Measurements from ENCODE around the gene TFAP2C.

Gene TFAP2C

DNA sequence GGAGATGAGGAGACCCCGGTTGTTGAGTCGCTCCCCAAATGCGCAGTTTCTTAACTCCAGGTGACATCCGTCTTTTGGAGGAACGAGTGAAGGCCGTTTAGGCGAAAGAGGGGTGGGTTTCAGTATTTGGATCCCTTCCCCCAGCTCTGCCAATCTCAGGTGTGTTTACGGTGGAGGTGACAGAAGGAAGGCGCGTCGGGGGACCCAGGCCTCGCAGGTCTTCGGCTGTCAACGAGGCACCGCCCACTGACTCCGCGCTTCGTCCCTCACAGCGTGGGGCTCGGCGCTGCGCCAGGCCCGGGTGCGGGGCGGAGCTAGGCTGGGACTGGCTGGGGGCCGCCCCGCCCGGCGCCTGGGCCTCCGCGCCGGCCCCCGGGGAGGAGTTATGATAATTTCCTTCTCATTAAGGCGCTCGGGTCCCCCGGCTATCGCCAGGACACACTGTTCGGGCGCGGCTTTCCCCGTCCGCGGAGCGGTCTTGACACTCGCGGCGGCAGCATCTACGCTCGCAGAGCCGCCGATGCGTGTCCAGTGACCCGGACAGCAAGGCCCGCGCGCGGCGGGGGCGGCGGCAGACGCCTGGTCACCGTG lies at the start of gene TFAP2C:
Gene TFAP2C, plus strand, starts transcription at position 434 of the 591 bp plus-strand sequence. CDS start 239 bp downstream, outside the sequence.
- DNase-seq (ENCODE audit: low spot score) = no peak

DNA sequence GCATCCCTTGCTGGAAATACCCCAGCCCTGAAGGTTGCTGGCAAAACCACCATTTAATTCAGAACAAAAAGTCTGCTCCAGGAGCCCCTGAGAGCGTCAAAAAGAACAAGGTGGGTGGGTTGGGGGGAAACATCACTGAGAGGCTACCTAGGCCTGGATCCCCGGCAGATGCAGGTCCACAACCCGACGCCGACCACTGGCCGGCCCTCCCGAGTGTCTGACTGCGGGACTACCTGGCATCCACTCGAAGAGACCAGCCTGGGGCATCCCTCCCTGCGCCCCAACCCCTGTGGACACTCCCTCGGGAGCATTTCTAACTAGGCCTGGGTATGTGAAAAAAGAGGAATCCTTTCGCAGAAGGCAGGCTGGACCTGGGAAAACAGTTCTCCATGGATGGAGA lies 48.9 kb upstream of the TFAP2C start:
- DNase-seq (ENCODE audit: low spot score) = no peak

DNA sequence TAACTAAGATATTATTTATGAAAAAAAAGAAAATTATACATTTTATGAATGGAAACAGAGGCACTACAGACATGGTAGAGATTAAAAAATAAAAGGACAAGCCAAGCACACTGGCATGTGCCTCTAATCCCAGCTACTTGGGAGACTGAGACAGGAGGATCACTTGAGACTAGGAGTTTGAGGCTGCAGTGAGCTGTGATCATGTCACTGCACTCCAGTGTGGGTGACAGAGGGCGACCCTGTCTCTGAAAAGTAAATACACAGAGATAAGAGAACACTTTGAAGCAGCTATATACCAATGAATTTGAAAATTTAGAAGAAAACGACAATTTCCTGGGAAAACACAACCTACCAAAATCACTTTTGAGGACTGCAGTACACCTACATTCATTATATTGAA lies 47.4 kb upstream of the TFAP2C start:
- no peak for DNase-seq (ENCODE audit: low spot score)

- no peak for DNase-seq (ENCODE audit: low spot score)
Observed at GRCh38 chr20:56582542-56582941, 46.6 kb upstream of the TFAP2C start.

DNA sequence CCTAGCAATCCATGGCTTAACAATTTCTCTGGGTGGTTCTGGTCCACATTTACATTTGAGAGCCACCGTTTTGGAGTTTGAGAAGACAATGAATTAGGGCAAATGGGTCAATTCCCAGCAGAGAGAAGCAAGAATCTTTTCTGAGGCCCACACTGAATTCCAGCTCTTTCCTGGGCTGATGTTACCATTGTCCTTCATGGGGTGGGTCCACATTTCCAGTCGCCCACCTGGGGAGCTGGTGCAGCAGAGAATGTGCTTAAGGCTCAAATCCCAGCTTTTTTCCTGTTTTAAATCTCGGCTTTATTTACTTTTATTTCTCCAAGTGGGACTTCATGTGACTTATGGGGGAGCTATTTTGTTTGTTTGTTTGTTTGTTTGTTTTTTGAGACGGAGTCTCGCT lies 44.2 kb upstream of the TFAP2C start:
- no peak for DNase-seq (ENCODE audit: low spot score)

DNA sequence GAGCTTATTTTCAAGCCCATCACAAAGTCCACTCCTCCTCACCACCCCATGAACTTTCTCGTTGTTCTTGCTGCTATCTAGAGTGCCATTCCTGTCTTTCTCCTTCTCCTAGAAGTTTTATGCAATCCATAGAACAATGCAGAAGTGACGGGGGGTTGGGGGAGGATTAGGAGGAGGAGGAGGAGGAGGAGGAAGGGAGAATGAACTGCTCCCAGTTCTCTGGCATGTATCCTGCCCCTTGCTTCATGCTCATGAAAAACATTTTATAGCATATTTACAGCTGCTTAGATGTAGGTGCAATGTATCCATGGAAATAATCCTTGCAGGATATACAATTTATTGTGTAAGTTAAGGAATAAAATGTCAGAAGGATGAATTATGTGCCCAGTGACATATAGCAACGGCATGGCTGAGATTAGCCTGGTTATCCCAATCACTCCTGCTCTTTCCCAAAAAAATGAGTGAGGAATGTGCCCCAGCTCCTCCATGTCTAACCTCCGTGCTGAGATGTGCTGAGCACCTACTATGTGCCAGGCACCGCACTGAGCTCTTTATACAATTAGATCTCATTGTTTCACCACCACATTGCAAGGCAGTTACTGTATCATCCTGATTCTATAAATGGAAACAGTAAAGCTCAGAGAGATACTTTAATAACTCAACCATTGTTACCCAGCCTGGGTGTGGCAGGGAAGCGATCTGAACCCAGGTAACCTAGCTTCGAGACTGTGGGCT lies 41.6 kb upstream of the TFAP2C start:
- DNase-seq (ENCODE audit: low spot score) = no peak

- no peak for DNase-seq (ENCODE audit: low spot score)
Observed at GRCh38 chr20:56588996-56589395, 40.1 kb upstream of the TFAP2C start.

DNA sequence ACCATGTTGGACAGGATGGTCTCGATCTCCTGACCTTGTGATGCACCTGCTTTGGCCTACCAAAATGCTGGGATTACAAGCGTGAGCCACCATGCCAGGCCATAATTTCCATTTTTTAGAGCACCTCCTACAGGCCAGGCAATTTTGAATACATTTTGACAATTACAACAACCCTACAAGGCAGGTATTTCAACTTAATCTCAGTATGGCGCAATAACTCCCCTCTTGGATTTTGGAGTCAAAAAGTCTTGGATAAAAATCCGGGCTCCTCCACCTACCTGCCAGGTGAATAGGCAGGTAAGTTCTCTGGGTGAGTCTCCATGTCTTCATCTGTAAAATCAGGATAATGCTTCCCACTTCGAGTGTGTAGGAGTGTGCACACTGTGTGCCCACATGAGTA lies 39.5 kb upstream of the TFAP2C start:
- no peak for DNase-seq (ENCODE audit: low spot score)

GRCh38 chr20:56590888-56591287 lies 38.2 kb upstream of the TFAP2C start:
- no peak for DNase-seq (ENCODE audit: low spot score)

GRCh38 chr20:56592211-56592610 lies 36.9 kb upstream of the TFAP2C start:
- DNase-seq (ENCODE audit: low spot score) = no peak

- DNase-seq (ENCODE audit: low spot score) = no peak
Observed at GRCh38 chr20:56592817-56593216, 36.3 kb upstream of the TFAP2C start.

DNA sequence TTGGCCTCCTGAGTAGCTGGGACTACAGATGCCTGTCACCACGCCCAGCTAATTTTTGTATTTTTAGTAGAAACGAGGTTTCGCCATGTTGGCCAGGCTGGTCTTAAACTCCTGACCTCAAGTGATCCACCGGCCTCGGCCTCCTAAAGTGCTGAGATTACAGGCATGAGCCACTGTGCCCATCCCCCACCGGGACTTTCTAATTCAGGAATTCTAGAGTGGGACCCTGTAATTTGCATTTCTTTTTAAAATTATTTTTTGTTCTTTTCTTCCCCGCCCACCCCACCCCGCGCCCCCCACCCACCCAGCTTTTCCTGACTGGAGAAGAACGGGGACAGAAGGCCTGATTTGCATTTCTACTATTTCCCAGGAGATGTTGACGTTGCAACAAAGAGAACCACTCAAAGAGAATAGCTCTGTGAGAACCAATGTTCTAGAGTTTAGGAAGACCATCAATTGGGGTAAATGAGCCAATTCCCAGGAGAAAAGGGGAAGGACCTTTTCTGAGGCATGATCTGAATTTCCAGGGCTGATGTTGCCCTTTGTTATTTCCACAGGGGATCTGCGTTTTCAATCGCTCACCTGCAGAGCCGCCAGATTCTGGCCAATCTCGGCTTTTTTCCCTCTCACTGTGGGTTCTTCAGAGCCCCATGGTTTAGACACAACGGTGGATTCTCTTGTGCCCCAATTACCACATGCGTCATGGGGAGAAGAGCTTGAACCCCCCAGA lies 33.2 kb upstream of the TFAP2C start:
- no peak for DNase-seq (ENCODE audit: low spot score)

DNA sequence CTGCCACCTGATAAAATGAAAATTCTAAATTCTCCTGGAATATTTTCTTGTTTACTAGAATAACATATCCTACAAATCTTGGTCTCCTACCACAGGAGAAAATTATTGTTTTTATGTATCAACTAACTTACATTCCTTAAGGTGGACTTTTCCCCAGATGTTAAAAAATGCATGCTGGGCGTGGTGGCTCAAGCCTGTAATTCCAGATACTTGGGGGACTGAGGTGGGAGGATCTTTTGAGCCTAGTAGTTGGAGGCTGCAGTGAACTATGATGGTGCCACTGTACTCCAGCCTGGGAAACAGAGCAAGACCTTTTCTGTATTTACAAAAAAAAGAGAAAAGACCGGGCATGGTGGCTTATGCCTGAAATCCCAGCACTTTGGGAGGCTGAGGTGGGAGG lies 27.9 kb upstream of the TFAP2C start:
- DNase-seq (ENCODE audit: low spot score) = no peak

DNA sequence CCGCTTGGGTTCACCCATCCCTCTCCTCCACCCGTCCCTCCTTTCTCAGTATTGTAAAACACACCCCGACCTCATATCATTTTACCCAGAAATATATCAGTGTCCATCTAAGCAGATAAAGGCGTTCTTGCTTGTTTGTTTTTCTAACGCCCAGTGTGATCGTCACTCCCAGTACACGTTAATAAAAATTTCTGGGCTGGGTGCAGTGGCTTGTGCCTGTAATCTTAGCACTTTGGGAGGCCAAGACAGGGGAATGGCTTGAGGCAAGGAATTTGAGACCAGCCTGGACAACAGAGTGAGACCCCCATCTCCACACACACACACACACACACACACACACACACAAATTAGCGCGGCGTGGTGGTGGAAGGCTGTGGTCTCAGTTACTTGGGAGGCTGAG lies 24.4 kb upstream of the TFAP2C start:
- no peak for DNase-seq (ENCODE audit: low spot score)

DNA sequence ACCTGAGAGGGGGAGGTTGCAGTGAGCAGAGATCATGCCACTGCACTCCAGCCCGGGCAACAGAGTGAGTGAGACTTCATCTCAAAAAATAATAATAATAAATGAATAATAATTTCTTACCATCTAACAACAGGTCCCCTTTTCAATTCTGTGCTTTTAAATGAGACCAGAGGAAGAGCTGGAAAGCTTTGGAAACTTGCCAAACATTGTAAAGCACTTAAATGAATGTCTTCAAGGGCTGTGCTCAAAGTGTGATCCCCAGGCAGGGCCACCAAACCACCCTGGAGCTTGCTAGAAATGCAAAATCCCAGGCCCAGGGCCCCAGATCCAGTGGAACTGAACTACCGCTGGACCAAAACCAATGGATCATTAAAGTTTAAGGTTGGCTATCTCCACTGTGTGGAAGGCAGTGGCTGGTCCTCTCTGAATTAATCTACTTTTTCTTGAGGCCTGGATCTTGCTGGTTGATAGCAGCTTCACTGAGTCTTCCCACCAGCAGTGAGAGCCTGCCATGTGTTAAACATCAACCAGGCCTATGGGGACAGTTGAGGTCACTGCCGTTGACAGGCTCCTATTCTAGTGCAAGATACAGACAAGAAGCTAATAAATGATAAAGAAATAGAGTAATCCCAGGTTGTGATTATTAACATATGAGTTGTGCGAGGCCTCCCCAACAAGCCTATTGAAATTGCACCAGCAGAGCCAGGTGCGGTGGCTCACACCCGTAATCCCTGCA lies 23.7 kb upstream of the TFAP2C start:
- DNase-seq (ENCODE audit: low spot score) = no peak

DNA sequence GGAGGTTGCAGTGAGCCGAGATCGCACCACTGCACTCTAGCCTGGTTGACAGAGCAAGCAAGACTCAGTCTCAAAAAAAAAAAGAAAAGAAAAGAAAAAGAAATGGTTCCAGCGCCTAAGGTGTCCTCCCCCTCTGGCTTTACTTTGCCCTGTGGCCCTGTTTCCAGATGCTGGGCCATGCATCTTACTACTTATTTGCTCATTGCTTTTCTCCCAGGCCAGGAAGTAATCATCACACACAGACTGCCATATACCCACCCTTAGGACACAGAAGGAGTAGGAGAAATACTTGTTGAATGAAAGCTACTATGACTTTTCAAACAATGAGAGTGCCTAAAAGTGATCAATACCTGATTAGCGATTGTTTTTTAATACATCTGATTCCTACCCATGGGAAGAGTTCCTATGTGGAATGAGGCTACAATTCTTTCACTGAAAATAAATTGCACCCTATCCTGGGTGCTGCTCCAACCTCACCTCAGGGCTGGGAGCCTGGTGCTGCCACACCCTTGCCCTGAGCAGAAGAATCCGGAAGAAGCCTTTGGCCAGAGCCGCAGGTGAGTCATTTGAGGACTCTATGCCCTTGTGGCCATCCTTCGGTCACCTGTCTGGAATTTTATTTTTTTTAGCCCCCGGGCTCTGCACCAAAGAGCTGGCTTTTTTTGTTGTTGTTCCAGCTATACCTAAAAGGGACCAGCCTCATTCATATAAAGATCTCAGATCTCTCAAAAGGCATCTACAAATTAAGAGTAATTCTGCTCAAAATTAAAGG lies 22.7 kb upstream of the TFAP2C start:
- DNase-seq (ENCODE audit: low spot score) = no peak

DNA sequence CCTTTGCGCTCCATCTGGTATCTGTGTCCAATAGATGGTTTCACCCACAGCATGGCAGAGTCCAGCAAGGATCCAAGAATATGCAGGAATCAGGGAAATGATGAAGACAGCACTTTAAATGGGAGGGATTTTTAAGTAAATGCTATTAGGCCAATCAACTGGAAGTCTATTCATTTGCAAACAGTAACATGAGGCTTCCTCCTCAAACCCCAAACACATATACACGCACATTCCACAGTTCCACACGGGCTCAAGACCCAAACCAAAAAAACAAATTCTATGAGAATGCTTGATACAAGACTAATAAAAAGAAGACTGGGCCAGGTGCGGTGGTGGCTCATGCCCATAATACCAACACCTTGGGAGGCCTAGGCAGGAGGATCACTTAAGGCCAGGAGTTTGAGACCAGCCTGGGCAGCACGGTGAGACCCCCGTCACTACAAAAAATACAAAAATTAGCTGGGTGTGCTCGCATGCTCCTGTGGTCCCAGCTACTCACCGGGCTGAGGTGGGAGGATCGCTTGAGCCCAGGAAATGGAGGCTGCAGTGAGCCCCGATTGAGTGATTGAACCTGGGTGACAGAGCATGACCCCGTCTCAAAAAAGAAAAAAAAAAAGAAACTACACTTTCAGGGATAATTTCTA lies 21.9 kb upstream of the TFAP2C start:
- no peak for DNase-seq (ENCODE audit: low spot score)

- DNase-seq (ENCODE audit: low spot score) = no peak
Observed at GRCh38 chr20:56608376-56608775, 20.7 kb upstream of the TFAP2C start.

DNA sequence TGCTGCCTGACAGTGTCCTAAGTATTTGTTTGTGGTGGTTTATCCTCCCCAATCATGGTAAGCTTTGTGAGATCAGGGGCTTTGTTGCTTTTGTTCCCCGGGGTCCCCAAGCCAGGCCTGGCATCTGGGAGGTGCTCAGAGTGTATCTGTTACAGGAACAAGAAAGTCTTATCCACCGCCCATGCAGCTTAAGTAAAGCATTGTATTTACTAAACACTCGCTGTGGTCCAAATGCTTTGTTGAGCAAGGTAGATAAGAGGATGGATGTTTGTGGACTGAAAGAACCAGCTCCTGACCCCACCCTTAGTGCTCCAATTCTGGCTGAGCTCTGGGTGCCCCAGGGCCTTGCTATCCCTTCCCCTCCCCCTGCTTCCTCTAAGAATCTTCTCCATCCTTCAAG lies 19.8 kb upstream of the TFAP2C start:
- no peak for DNase-seq (ENCODE audit: low spot score)

- DNase-seq (ENCODE audit: low spot score) = no peak
Observed at GRCh38 chr20:56610098-56610497, 19.0 kb upstream of the TFAP2C start.

GRCh38 chr20:56614196-56614595 lies 14.9 kb upstream of the TFAP2C start:
- no peak for DNase-seq (ENCODE audit: low spot score)

Data from CD4-positive, alpha-beta T cell treated with Interleukin-2 at 100 ng/mL for 4 hours (primary cell).